CD4-positive, alpha-beta T cell treated with Interleukin-12 subunit alpha and Interleukin-12 subunit beta, for 1 hour (primary cell): Measurements from ENCODE around the gene COQ8A.

Source experiments
- DNase-seq: peaks from one replicate; pipeline ENCODE4 v3.0.0-alpha.2; 2020

Gene COQ8A

GRCh38 chr1:226940029-226940805, at the start of gene COQ8A:
COQ8A (plus strand) TSS chr1:226940294; CDS start chr1:226961386, 21,092 bp downstream.
- peak; percentile 99 for DNase-seq

GRCh38 chr1:226890331-226891108, 49.6 kb upstream of the COQ8A start:
- DNase-seq: no peak

GRCh38 chr1:226891346-226891745, 48.7 kb upstream of the COQ8A start:
- no peak for DNase-seq

GRCh38 chr1:226891846-226892523, 48.1 kb upstream of the COQ8A start:
- no peak for DNase-seq

GRCh38 chr1:226892524-226892875, 47.6 kb upstream of the COQ8A start:
- DNase-seq: no peak

GRCh38 chr1:226893936-226894335, 46.2 kb upstream of the COQ8A start:
- no peak for DNase-seq

- DNase-seq: no peak
Observed at GRCh38 chr1:226894826-226895225, 45.3 kb upstream of the COQ8A start.

- no peak for DNase-seq
Observed at GRCh38 chr1:226895644-226896043, 44.5 kb upstream of the COQ8A start.

- no peak for DNase-seq
Observed at GRCh38 chr1:226898246-226898645, 41.8 kb upstream of the COQ8A start.

- no peak for DNase-seq
Observed at GRCh38 chr1:226901421-226901820, 38.7 kb upstream of the COQ8A start.

GRCh38 chr1:226902601-226903000, 37.5 kb upstream of the COQ8A start:
- DNase-seq: no peak

- DNase-seq: no peak
Observed at GRCh38 chr1:226903819-226904716, 36.0 kb upstream of the COQ8A start.

GRCh38 chr1:226904772-226905171, 35.3 kb upstream of the COQ8A start:
- no peak for DNase-seq

GRCh38 chr1:226908419-226908818, 31.7 kb upstream of the COQ8A start:
- no peak for DNase-seq

- no peak for DNase-seq
Observed at GRCh38 chr1:226908913-226909312, 31.2 kb upstream of the COQ8A start.

GRCh38 chr1:226912587-226913176, 27.4 kb upstream of the COQ8A start:
- peak; percentile 31 for DNase-seq

- DNase-seq: no peak
Observed at GRCh38 chr1:226915672-226915995, 24.5 kb upstream of the COQ8A start.

- no peak for DNase-seq
Observed at GRCh38 chr1:226916497-226916896, 23.6 kb upstream of the COQ8A start.

GRCh38 chr1:226919587-226919986, 20.5 kb upstream of the COQ8A start:
- no peak for DNase-seq

- DNase-seq: no peak
Observed at GRCh38 chr1:226919995-226920394, 20.1 kb upstream of the COQ8A start.

- no peak for DNase-seq
Observed at GRCh38 chr1:226920446-226920894, 19.6 kb upstream of the COQ8A start.

- no peak for DNase-seq
Observed at GRCh38 chr1:226921504-226921903, 18.6 kb upstream of the COQ8A start.
